HG02763 (cell line): ENCODE results near the gene NPLOC4.

Source experiments
- ATAC-seq: cut with Tn5 transposase; IDR thresholded peaks from one replicate; pipeline ENCODE4 v1.9.1; 2021; ENCODE audit warnings: mild to moderate bottlenecking, moderate library complexity; ENCODE audit not compliant: unreplicated experiment

Gene NPLOC4

GRCh38 chr17:81549826-81550225 lies 87.1 kb downstream of the NPLOC4 start:
- no peak for ATAC-seq

DNA sequence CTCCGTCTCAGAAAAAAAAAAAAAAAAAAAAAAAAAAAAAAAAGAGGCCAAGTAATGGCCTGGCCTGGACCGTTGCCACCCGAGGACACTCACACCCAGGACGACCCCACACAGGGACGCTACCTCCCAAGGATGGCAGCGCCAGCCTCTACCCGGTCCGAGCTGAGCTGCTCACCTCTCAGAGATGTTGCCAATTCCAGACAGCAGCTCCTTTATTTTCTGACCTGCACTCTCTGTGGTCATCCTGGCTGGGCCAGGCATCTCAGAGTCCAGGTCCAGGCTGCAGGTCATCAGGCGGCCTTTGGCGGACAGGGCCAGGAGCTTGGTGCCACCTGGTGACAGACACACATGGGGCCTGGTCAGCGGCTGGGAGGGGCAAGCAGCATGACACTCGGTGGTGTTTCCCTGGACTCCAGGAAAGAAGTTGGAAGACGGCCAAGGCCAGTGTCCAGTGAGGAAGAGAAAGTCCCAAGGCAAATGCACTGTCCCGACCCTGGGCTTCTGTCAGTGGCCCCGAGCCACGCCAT lies 87.8 kb downstream of the NPLOC4 start:
- no peak for ATAC-seq

GRCh38 chr17:81547614-81547982 lies 89.3 kb downstream of the NPLOC4 start:
- ATAC-seq = no peak

DNA sequence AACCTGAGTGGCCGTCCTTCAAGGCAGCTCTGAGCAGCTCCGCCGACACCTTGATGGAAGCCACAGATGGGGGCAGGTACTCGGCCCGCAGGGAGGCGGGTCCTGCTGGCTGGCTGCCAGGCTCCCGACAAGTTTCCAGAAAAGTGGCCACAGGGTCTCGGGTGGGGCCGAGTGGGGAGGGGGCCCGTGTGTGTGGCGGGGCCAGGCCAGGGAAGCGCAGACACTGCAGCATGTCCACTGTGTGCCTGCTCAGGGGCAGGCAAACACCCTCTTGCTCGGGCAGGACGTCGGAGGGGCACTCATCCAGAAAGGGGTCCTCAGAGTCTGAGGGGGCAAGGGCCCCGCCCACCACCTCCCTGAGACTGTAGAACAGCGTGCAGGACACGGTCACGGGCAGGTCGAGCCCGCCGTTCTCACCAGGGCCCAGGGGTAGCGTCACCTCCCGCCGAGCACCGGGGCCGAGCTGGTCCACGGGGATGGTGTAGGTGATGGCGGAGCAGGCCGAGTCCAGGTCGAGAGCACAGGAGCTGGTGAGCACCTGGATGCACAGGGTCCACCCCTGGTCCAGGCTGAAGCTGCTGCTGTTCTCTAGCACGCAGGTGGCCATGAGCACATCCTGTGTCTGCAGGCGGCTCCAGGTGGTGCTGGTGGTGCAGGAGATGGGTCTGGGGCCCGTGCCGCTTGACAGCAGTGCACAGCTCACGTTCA lies 89.9 kb downstream of the NPLOC4 start:
- ATAC-seq = no peak

DNA sequence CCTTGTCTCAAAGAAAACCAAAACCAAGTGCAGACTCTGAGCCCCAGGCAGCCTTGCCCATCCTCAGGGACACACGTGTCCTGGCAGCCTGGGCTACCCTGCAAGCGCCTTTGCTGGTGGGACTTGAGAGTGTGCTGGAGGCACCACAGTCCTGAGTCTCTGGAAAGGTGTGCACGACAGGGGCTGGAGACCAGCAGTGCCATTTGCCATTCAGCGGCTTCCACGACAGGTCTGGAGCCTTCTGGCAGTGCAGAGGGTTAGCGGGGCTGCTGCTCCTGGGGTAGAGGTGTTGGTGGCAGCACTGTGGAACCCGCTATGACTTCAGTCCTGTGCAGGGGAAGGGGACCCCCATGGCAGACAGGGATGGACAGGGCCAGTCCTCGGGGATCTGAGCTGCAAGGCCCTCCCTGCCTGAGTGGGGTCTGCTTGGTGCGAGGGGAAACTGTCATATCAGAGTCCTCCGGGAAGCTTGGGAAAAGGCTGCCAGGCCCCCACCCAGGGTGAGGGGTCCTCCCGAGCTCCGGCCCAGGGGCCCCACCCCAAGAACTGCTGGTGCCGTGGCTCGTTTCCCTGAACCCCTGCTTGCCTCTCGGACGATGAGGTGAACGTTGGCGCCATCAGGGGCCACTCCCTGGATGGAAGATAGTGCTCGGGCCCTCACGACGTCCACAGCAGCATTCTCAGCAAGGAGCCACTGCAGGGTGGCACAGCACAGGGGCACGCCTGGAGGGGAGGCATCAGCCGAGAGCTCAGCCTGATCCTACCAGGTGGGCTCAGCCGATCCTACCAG lies 91.6 kb downstream of the NPLOC4 start:
- no peak for ATAC-seq

DNA sequence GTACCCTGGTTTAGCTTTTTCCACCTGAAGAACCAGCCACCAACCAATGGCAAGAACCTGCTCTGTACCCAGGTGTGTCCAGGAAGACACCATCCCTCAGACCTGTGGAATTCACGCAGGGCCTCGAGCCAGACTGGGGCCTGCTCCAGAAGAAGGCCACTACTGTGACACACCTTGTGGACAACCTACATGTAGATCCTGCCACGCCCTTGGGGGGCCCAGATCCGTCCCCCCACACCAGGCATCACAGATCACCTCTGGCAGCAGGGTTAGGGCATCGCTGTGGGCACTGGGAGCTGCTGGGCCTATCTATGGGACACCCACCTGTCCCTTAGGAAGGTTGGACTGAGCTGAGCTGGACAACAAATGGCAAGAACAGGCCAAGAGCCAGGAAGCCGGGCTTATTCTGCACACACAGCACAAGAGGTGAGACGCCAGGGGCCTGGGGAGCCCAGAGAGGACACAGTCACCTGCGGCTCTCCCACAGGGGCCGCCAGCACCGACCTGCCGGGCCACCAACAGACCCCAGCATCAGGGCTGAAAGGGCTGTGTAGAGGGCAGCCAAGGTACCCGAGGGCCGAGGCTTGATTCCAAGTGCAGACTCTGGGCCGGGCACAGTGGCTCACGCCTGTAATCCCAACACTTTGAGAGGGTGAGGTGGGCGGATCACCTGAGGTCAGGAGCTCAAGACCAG lies 92.5 kb downstream of the NPLOC4 start:
- ATAC-seq = no peak

- ATAC-seq = no peak
Measured at GRCh38 chr17:81543756-81544155, 93.2 kb downstream of the NPLOC4 start.

- no peak for ATAC-seq
Measured at GRCh38 chr17:81543339-81543675, 93.6 kb downstream of the NPLOC4 start.

DNA sequence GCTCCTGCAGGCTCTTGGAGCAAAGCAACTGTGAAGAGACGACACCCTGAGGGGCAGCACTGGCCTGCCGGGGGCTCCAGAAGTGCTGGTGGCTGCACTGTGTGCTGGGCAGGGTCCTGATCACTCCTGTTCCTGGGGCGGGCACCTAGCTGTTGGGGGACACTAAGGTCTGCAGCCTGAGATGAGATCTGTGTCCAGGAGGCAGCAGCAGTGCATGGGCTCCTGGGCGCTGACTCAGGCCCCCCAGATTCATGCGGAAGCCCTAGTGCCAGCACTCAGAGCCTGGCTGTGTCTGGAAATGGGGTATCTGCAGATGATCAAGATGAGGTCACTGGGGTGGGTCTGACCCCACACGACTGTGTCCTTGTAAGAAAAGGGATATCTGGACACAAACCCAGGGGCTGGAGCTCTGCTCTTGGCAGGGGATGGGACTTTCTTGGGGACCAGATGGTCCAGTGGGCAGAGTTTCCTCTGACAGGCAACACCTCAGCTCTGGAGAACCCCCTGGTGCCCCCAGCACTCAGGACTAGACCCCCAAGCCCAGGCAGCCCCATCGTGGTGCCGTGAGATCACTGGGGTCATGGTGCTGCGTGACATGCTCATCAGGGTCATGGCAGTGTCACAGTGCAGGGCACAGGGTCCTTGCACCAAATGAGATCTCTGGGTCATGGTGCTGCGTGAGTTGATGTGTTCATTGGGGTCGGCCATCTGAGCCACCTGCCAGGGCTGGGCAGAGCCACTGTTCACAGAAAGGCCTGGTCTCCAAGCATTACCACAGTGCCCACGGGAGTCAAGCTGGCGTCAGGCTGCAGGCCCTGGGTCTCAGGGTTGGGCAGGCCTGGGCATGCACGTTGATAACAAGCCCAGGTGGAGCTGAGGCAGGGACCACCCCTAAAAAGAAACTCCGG lies 94.2 kb downstream of the NPLOC4 start:
- no peak for ATAC-seq

GRCh38 chr17:81541123-81541522 lies 95.8 kb downstream of the NPLOC4 start:
- no peak for ATAC-seq

DNA sequence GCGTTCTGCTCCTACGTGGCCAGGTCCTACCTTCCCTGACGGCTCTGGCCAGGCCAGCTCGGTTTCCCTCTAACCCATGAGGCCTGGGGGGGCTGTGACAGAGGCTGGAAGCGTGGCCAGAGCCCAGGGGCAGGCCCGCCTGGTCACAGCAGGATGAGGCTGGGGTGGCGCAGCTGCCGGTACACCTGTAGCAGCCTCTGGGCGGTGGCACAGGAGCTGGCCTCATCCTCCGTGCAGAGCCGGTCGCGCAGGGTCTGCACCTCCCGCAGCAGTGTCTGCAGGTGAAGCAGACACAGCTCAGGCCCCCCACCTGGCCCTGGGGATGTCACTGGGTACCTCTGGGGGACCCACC lies 96.3 kb downstream of the NPLOC4 start:
- no peak for ATAC-seq

GRCh38 chr17:81539961-81540675 lies 96.8 kb downstream of the NPLOC4 start:
- no peak for ATAC-seq

DNA sequence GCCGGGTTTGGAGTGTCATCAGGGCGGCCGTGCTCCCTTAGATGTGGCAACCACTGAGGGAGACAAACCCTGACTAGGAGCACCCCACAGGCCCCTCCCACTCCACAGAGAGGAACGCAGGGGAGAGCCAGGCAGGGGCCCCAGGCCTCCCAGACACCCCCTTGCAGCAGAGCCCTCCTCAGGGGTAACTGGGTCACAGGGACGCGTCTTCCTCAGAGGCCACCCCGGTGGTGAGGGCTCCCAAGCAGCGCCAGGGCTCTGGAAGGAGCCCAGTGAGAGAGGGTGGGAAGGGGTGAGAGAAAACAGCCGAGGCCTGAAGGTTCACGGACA lies 97.4 kb downstream of the NPLOC4 start:
- ATAC-seq = no peak

- ATAC-seq = no peak
Measured at GRCh38 chr17:81538651-81539570, 98.0 kb downstream of the NPLOC4 start.

DNA sequence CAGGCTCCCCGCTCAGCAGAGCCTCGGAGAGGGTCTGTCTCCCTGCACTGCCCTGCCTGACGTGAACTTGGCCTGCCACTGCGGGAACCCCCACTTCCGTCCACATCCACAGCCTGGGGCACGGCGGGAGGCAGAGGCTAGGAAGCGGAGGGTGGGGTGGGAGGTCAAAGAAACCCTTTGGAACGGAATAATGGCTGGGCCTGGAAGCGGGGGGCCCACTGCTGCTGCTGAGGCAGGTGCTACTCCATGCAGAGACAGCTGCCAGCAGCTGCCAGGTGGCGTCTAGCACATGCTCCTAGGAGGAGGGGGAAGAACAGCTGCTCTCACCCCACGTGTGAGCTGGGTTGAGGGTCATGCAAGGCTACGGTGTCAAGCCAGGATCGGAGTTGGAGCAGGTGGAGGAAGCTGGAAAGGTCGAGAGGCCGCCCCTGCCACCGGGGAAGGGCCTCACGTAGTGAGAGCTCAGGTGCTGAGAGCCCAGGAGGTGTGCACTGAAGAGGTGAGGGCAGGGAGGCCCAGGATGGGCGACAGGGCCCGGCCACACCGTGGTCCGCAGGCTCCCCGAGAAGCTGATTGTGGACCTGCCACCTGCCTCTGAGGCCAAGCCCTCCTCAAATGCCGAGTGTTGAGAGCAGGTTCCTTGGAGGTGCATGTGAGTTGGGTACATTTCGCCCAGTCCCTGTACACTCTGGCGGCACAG lies 98.9 kb downstream of the NPLOC4 start:
- ATAC-seq = no peak

DNA sequence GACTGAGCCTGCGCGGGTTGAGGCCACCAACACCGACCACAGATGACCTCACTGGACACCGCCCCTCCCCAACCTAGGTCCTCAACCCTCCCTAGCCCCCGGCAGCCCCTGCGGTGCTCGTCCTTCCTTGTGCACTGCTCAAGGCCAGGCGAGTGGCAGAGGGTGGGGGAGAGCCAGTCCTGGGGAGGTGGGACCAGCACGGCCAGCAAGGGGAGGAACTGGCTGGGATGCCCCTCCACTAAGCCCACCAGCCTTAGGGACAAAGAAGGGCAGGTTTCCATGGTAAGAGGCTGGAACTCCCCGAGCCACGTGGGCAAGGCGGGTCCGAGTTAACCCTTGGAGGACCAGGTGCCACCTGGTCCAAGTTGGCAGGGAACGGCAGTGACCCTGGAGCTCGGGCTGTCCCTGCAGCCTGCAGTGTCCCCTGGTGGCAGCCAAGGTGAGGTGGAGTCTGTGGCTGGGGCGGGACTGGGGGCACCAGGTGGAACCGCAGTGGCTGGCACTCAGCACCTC lies 99.5 kb downstream of the NPLOC4 start:
- ATAC-seq = no peak

DNA sequence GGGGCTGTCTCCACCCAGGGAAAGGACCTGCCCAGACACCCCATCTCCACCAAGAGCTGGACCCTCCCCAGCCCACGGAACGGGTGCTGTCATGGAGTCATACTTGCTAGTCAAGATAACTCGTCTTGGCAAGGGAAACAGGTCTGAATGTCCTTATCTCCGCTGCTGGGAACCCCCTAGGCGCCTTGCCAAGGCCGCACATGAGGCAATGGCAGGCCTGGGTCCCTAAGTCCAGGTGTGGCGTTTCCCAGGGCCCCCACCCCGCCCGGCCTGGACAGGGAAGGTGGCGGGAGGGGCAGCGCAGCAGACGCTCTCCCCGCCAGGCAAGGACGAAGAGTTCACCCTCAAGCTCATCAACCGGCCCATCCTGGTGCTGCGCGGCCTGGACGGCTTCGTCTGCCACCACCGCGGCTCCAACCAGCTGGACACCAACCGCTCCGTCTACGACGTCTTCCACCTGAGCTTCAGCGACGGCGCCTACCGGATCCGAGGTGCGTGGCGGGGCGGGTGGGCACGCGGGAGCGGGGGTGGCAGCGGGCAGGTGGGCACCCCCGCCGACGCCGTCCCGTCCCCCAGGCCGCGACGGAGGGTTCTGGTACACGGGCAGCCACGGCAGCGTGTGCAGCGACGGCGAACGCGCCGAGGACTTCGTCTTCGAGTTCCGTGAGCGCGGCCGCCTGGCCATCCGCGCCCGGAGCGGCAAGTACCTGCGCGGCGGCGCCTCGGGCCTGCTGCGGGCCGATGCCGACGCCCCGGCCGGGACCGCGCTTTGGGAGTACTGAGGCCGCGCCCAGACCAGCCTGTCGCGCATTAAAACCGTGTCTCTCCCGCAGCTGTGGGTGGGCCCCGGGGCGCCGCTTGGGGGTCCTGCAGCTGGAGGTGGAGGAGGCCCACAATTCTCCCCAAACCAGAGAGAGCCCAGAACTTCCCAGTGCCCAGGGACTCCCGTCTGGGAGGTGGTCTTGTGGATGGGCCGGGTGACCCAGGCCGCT lies 100.3 kb downstream of the NPLOC4 start:
- no peak for ATAC-seq
